HepG2 (cell line): Measurements from ENCODE around the gene STXBP2. TPM values are rescaled to one million over a fixed set of nuclear protein-coding genes. Genes with fewer than 3 reads are reported as not detected.
A peak's percentile ranks its signal among the peaks of the same experiment; 100 is the strongest.

ENCODE experiments used
- CBFB ChIP-seq: sonication (generic); formaldehyde crosslinking; IDR thresholded peaks from 2 replicates; pipeline ENCODE4 v1.4.0; 2020; ENCODE audit warnings: missing genetic modification reagents
- CEBPG ChIP-seq: IDR thresholded peaks from 2 replicates; pipeline ENCODE4 v1.6.1; 2016
- FOXA3 ChIP-seq: IDR thresholded peaks from 2 replicates; pipeline ENCODE4 v1.6.1; 2016; ENCODE audit warnings: missing genetic modification reagents, missing compliant biosample characterization
- IKZF4 ChIP-seq: sonication (generic); formaldehyde crosslinking; IDR thresholded peaks from 2 replicates; pipeline ENCODE4 v1.5.1; 2020; ENCODE audit warnings: borderline replicate concordance, mild to moderate bottlenecking, low read depth, missing genetic modification reagents; ENCODE audit errors: not compliant biosample characterization
- IRF2 ChIP-seq: IDR thresholded peaks from 2 replicates; pipeline ENCODE4 v1.6.1; 2018; ENCODE audit warnings: missing genetic modification reagents, missing compliant biosample characterization
- NCOA5 ChIP-seq: sonication (generic); formaldehyde crosslinking; IDR thresholded peaks from 2 replicates; pipeline ENCODE4 v1.4.0; 2020; ENCODE audit warnings: missing genetic modification reagents
- PCBP2 ChIP-seq: fragments of 200-400 bp; formaldehyde crosslinking; optimal IDR thresholded peaks from 2 replicates; pipeline ENCODE3; 2018; ENCODE audit warnings: low read length, low read depth; ENCODE audit not compliant: poor library complexity, severe bottlenecking
- RFX5 ChIP-seq: IDR thresholded peaks from 2 replicates; pipeline ENCODE4 v1.6.1; 2011; ENCODE audit warnings: low read depth, low read length, improper control_type of control experiment
- SATB2 ChIP-seq: sonication (generic); formaldehyde crosslinking; IDR thresholded peaks from 2 replicates; pipeline ENCODE4 v1.5.0; 2020; ENCODE audit warnings: missing genetic modification reagents
- SSRP1 ChIP-seq: IDR thresholded peaks from 2 replicates; pipeline ENCODE4 v1.6.1; 2016; ENCODE audit warnings: control low read depth
- TP53 ChIP-seq: sonication (generic); formaldehyde crosslinking; conservative IDR thresholded peaks from 2 replicates; pipeline ENCODE4 v1.4.0; 2020; ENCODE audit warnings: missing genetic modification reagents
- ZNF34 ChIP-seq: sonication (generic); formaldehyde crosslinking; IDR thresholded peaks from 2 replicates; pipeline ENCODE4 v1.4.0; 2020; ENCODE audit warnings: mild to moderate bottlenecking, missing genetic modification reagents, borderline replicate concordance
- ZNF451 ChIP-seq: sonication (generic); formaldehyde crosslinking; IDR thresholded peaks from 2 replicates; pipeline ENCODE4 v1.5.0; 2020; ENCODE audit warnings: mild to moderate bottlenecking, missing genetic modification reagents
- ZNF530 ChIP-seq: sonication (generic); formaldehyde crosslinking; IDR thresholded peaks from 2 replicates; pipeline ENCODE4 v1.5.0; 2020; ENCODE audit warnings: low read depth, mild to moderate bottlenecking, missing genetic modification reagents
- ZNF562 ChIP-seq: sonication (generic); formaldehyde crosslinking; IDR thresholded peaks from 2 replicates; pipeline ENCODE4 v1.8.0; 2022; ENCODE audit warnings: missing genetic modification reagents, borderline replicate concordance
- polyA plus RNA-seq, 8 experiments: library from polyadenylated mRNA; depleted of rRNA in 3 of 8; stranded (reverse) in 7 of 8; unstranded in 1 of 8; fragments of >200 nt; fragmentation: Illumina TruSeq in 4 of 8; extraction: Trizol in 4 of 8; gene quantifications; 2 replicates each; pipeline versions ENCODE4 v1.2.1 to v1.2.3, GENCODE V29; 2011 to 2016; ENCODE audit warnings: low read depth in 4 of 8, missing spikeins in 1 of 8, mixed read lengths in 1 of 8; ENCODE audit not compliant: insufficient read depth in 1 of 8
- total RNA-seq, 5 experiments: library from RNA; depleted of rRNA; stranded (reverse); fragments of >200 nt; fragmentation: Illumina TruSeq; extraction: Trizol; gene quantifications; 2 replicates each; pipeline ENCODE4 v1.2.3, GENCODE V29; 2016; ENCODE audit warnings: low read depth in 1 of 5
- TF ChIP-seq, protein P1 (sequence below): sonication (generic); formaldehyde crosslinking; IDR thresholded peaks from 2 replicates; pipeline ENCODE4 v1.5.1; 2020; ENCODE audit warnings: missing genetic modification reagents, mild to moderate bottlenecking, borderline replicate concordance
- TF ChIP-seq, protein P2 (sequence below): sonication (generic); formaldehyde crosslinking; IDR thresholded peaks from 2 replicates; pipeline ENCODE4 v1.8.0; 2022; ENCODE audit warnings: missing genetic modification reagents, mild to moderate bottlenecking, borderline replicate concordance
- TF ChIP-seq, protein P3 (sequence below), 2 experiments: fragments of 450-650 bp in 1 of 2; sonication (generic) in 1 of 2; formaldehyde crosslinking in 1 of 2; IDR thresholded peaks; 2 replicates each; pipeline versions ENCODE4 v1.6.1 to v1.8.0; 2016 to 2022; ENCODE audit warnings: antibody characterized with exemption in 1 of 2, mild to moderate bottlenecking in 1 of 2, missing genetic modification reagents in 1 of 2

The STXBP2 gene
- total and polyA plus RNA-seq, 2 of the 13 experiments (the other 11 are each of a cell fraction or from before 2014, with no cell fraction given), result 22.8 to 40.1 TPM

DNA sequence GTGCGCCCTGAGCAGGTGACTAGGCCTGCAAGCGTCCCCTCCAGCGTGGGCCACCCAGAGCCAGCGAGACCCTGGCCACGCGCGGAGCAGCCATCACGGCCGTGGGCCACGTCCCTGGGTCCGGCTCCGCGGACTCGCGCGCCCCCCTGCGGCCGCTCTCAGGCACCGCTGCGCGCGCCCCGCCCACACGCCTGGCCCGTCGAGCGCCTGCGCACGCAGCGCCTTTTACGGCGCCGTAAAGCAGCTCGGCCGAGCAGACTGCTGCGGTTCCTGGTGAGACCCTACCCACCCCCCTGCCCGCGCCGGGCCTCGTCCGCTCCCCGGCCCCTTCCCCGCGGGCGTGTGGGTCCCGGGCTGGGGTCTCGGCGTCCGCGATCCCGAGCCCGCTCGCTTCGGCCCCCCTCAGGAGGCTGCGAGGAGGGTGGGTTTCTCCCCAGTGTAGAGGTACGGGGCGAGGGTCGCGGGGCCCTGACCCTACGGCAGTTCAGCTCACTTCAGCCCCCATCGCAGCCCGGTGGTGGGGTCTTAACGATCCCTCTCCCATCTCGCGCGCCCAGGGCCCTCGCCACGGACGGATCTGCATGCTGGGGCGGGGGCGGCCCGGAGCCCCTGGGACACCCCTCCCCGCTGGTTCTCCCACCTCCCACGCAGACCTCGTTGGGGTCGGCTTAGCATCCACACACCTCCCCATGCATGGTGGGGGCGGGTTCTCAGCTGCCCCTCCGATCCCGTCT, 43.9 kb downstream of the STXBP2 start, which contains the start of gene TRAPPC5 (continued):
- TF ChIP-seq, protein P1, sequence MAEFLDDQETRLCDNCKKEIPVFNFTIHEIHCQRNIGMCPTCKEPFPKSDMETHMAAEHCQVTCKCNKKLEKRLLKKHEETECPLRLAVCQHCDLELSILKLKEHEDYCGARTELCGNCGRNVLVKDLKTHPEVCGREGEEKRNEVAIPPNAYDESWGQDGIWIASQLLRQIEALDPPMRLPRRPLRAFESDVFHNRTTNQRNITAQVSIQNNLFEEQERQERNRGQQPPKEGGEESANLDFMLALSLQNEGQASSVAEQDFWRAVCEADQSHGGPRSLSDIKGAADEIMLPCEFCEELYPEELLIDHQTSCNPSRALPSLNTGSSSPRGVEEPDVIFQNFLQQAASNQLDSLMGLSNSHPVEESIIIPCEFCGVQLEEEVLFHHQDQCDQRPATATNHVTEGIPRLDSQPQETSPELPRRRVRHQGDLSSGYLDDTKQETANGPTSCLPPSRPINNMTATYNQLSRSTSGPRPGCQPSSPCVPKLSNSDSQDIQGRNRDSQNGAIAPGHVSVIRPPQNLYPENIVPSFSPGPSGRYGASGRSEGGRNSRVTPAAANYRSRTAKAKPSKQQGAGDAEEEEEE (CRISPR knock-in tag), result no peak
- TF ChIP-seq PCBP2, result no peak
- no peak for TF ChIP-seq NCOA5 (CRISPR knock-in tag)
- TF ChIP-seq, protein P2, sequence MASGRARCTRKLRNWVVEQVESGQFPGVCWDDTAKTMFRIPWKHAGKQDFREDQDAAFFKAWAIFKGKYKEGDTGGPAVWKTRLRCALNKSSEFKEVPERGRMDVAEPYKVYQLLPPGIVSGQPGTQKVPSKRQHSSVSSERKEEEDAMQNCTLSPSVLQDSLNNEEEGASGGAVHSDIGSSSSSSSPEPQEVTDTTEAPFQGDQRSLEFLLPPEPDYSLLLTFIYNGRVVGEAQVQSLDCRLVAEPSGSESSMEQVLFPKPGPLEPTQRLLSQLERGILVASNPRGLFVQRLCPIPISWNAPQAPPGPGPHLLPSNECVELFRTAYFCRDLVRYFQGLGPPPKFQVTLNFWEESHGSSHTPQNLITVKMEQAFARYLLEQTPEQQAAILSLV, result peak; percentile 77; the same call in 1 of the 2 replicates
- no peak for TF ChIP-seq IRF2
- no peak for TF ChIP-seq ZNF562 (CRISPR knock-in tag)
- TF ChIP-seq RFX5, result no peak
- peak; percentile 35; the same call in 1 of the 2 replicates for TF ChIP-seq ZNF451 (CRISPR knock-in tag)
- TF ChIP-seq IKZF4 (CRISPR knock-in tag), result peak; percentile 59
- no peak for TF ChIP-seq TP53 (CRISPR knock-in tag)
- no peak for TF ChIP-seq SATB2 (CRISPR knock-in tag)
- TF ChIP-seq, protein P3, sequence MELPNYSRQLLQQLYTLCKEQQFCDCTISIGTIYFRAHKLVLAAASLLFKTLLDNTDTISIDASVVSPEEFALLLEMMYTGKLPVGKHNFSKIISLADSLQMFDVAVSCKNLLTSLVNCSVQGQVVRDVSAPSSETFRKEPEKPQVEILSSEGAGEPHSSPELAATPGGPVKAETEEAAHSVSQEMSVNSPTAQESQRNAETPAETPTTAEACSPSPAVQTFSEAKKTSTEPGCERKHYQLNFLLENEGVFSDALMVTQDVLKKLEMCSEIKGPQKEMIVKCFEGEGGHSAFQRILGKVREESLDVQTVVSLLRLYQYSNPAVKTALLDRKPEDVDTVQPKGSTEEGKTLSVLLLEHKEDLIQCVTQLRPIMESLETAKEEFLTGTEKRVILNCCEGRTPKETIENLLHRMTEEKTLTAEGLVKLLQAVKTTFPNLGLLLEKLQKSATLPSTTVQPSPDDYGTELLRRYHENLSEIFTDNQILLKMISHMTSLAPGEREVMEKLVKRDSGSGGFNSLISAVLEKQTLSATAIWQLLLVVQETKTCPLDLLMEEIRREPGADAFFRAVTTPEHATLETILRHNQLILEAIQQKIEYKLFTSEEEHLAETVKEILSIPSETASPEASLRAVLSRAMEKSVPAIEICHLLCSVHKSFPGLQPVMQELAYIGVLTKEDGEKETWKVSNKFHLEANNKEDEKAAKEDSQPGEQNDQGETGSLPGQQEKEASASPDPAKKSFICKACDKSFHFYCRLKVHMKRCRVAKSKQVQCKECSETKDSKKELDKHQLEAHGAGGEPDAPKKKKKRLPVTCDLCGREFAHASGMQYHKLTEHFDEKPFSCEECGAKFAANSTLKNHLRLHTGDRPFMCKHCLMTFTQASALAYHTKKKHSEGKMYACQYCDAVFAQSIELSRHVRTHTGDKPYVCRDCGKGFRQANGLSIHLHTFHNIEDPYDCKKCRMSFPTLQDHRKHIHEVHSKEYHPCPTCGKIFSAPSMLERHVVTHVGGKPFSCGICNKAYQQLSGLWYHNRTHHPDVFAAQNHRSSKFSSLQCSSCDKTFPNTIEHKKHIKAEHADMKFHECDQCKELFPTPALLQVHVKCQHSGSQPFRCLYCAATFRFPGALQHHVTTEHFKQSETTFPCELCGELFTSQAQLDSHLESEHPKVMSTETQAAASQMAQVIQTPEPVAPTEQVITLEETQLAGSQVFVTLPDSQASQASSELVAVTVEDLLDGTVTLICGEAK (IDR thresholded peaks at IDR 0.05), result no peak
- TF ChIP-seq, protein P3 (CRISPR knock-in tag; IDR thresholded peaks at IDR 0.05), result peak; percentile 30; the same call in 1 of the 2 replicates
- no peak for TF ChIP-seq ZNF530 (CRISPR knock-in tag)
- TF ChIP-seq CEBPG (CRISPR knock-in tag), result no peak
- TF ChIP-seq SSRP1 (CRISPR knock-in tag), result no peak
- TF ChIP-seq FOXA3, result no peak
- no peak for TF ChIP-seq ZNF34
- no peak; the same call in 1 of the 2 replicates for TF ChIP-seq CBFB
